Adrenal gland (tissue), 12 donors: ENCODE data around the gene CLASP1. TPM values are rescaled to one million over a fixed set of nuclear protein-coding genes. Genes with fewer than 3 reads are reported as not detected.

ENCODE experiments used
- DNase-seq, 7 donors: peaks; one replicate each; pipeline ENCODE4 v3.0.0-alpha.2; 2019 to 2020
- H3K27ac ChIP-seq, 5 donors: fragments of 200-600 bp; sonication (generic) in 4 of 5; 1 replicate in 3 of 5; 2 replicates in 2 of 5; pipeline versions ENCODE4 v1.5.1 to v1.8.0; 2016 to 2020; ENCODE audit warnings: mild to moderate bottlenecking in 1 of 5
- H3K27me3 ChIP-seq: fragments of 200-600 bp; 2 replicates; pipeline ENCODE4 v1.8.0; 2021
- H3K36me3 ChIP-seq, 2 donors: fragments of 200-600 bp; replicated peaks in 1 of 2; 1 replicate in 1 of 2; 2 replicates in 1 of 2; pipeline versions ENCODE4 v1.5.1 to v1.8.0; 2018 to 2022
- H3K4me1 ChIP-seq, 2 donors: fragments of 200-600 bp; replicated peaks in 1 of 2; 1 replicate in 1 of 2; 2 replicates in 1 of 2; pipeline versions ENCODE4 v1.5.1 to v1.8.0; 2018 to 2021
- H3K4me3 ChIP-seq, 4 donors: fragments of 200-600 bp; sonication (generic) in 3 of 4; one replicate each; pipeline ENCODE4 v1.5.1; 2016 to 2018
- H3K9me3 ChIP-seq, 3 donors: fragments of 200-600 bp; sonication (generic) in 1 of 3; replicated peaks in 1 of 3; 1 replicate in 2 of 3; 2 replicates in 1 of 3; pipeline versions ENCODE4 v1.5.1 to v1.8.0; 2016 to 2021
- POLR2A ChIP-seq, 2 donors: fragments of 450-650 bp; IDR thresholded peaks; one replicate each; pipeline ENCODE4 v1.6.1; 2017; ENCODE audit warnings: antibody characterized with exemption in 2 of 2, mild to moderate bottlenecking in 2 of 2, moderate library complexity in 1 of 2
- whole genome bisulfite sequencing, 4 donors: extraction: QIAGEN DNeasy Blood & Tissue Kit in 2 of 4; methylation state at CpG; one replicate each; pipeline versions ENCODE4 v1.1.5 to v1.1.7; 2013 to 2017; 5-methylcytosine and 5-hydroxymethylcytosine counted together
- intact Hi-C, 2 donors: fragments of 100-400 bp; cut with DNase I; formaldehyde crosslinking; loops; one replicate each; pipeline versions ENCODE4 v1.14.1 to v1.15.0; 2022 to 2023
- polyA plus RNA-seq, 3 donors: library from polyadenylated mRNA; stranded (reverse); fragments of 200-250 nt in 2 of 3; fragments of 350-450 nt in 1 of 3; fragmentation: Illumina TruSeq in 1 of 3; extraction: RNeasy Lipid Tissue Mini Kit (QIAGEN cat#74804) in 1 of 3; gene quantifications; one replicate each; pipeline ENCODE4 v1.2.3, GENCODE V29; 2013 to 2014
- total RNA-seq, 9 donors: library from RNA; depleted of rRNA in 4 of 9; stranded (reverse); fragments of >200 nt in 4 of 9; fragments of 120-200 nt in 1 of 9; fragmentation: NEBNext Ultra II Directional in 1 of 9; extraction: Animal tissue kit (Norgen Biotek cat#: 25700) in 1 of 9; gene quantifications; one replicate each; pipeline versions ENCODE4 v1.1.0 to v1.2.4, GENCODE V29; 2013 to 2023
- TF ChIP-seq, protein P1 (sequence below), 6 experiments: fragments of 450-650 bp in 4 of 6; fragments of 200-600 bp in 2 of 6; sonication (generic) in 1 of 6; IDR thresholded peaks; 1 replicate in 5 of 6; 2 replicates in 1 of 6; pipeline versions ENCODE4 v1.5.1 to v1.8.0; 2016 to 2021; ENCODE audit warnings: antibody characterized with exemption in 6 of 6, mild to moderate bottlenecking in 2 of 6, moderate library complexity in 1 of 6
- donor health status: healthy with polysubstance abuse.
- donor health status: Bipolar disorder and iron deficiency.
- donor health status: DM: yes; HTN: yes; CAD: no.
- donor health status: DM: no; HTN: no; CAD: no.
- donor health status: DM: no; HTN: no; CAD: no.
- donor health status: DM: yes; HTN: yes; CAD: no.

CLASP1 gene
- total and polyA plus RNA-seq, 12 donors, result 14.9 to 66.1 (median 53.4) TPM

DNA sequence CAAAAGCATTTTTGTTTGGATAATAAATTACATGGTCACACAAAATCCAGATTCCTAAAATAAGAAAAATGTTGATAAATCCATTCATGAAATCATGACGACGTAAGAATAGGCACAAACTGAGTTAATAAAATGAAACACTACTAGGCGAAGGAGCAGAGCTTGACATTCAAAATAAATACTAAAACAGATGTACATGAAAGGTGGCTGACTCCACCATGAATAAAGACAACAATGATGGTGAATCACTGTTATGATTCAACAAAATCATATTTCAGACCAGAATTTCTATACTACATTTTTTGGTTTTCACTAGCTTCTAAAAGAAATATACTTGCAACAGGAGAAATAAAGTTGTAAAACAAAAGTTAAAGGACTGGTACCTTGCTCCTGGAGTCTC, 240.6 kb downstream of the CLASP1 start:
- Histone ChIP-seq H3K27me3 (no peaks in the 10 kb centered on the region), H3K9me3 (no peaks in the 10 kb centered on the region), H3K4me1 (peaks cover 6 to 19% of the 10 kb centered on the region in 2 donors), H3K27ac (peak overlapping the region in 1 of 5 donors; percentile 4), H3K36me3 (peaks cover 0 to 38% of the 10 kb centered on the region in 2 donors), H3K4me3 (no peak overlapping the region)
- WGBS, 4 donors, result 81 to 82% (median 82%) methylated on average over 3 of the region's 3 CpGs
- no peak for TF ChIP-seq POLR2A (IDR thresholded peaks at IDR 0.05)
- TF ChIP-seq, protein P1, sequence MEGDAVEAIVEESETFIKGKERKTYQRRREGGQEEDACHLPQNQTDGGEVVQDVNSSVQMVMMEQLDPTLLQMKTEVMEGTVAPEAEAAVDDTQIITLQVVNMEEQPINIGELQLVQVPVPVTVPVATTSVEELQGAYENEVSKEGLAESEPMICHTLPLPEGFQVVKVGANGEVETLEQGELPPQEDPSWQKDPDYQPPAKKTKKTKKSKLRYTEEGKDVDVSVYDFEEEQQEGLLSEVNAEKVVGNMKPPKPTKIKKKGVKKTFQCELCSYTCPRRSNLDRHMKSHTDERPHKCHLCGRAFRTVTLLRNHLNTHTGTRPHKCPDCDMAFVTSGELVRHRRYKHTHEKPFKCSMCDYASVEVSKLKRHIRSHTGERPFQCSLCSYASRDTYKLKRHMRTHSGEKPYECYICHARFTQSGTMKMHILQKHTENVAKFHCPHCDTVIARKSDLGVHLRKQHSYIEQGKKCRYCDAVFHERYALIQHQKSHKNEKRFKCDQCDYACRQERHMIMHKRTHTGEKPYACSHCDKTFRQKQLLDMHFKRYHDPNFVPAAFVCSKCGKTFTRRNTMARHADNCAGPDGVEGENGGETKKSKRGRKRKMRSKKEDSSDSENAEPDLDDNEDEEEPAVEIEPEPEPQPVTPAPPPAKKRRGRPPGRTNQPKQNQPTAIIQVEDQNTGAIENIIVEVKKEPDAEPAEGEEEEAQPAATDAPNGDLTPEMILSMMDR (IDR thresholded peaks at IDR 0.05), result no peak
- no peak for DNase-seq
- intact Hi-C loops, result loop anchor here (10.0 kb wide), 3 partner anchors 116 to 306 kb away; partner anchors contain the start of gene RNU4ATAC (in 1 of the 2)

DNA sequence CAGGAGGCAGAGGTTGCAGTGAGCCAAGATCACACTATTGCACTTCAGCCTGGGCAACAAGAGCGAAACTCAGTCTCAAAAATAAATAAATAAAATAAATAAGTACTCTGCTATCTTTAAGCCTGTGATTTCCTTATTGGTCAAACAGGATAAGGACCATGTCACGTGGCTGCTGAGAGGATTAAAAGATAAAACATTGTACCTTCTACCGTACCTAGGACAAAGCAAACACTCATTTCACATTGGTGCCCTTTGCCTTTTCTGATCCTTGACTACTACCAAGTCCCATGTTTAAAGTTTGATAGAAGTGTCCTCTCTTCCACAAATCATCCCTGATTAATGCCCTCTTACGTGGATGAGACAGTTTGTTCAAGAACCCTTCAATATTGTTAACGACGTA, 244.0 kb downstream of the CLASP1 start:
- Histone ChIP-seq H3K9me3 (no peaks in the 10 kb centered on the region), H3K4me3 (no peak overlapping the region), H3K36me3 (peaks cover 0 to 58% of the 10 kb centered on the region in 2 donors), H3K27ac (no peak overlapping the region), H3K4me1 (peaks cover 2 to 12% of the 10 kb centered on the region in 2 donors), H3K27me3 (no peaks in the 10 kb centered on the region)
- 88 to 95% (median 93%) methylated on average over 6 of the region's 6 CpGs for WGBS, 4 donors
- no peak for DNase-seq
- intact Hi-C loops, result loop anchor here (10.0 kb wide), 3 partner anchors 120 to 310 kb away; partner anchors contain the start of gene RNU4ATAC (in 1 of the 2)
- TF ChIP-seq, protein P1 (IDR thresholded peaks at IDR 0.05), result no peak
- no peak for TF ChIP-seq POLR2A (IDR thresholded peaks at IDR 0.05)

DNA sequence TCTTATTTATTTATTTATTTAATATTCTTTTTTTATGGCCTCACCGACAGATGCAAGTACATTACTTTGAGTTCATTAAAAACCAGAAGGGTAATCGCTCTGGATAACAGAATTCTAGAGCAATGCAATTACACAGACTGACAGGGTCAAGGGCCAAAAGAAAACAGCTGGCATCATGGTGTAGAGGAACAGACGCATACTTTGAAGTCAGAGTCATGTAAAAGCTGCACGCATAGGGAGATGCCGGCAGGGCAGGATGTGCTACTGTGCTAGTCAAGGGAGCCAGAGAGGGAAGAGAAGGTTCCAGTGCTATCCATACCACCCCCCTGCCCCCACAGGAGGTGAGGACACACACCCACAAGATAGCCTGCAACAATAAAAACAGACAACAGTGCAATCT, 249.1 kb downstream of the CLASP1 start:
- Histone ChIP-seq H3K27ac (no peak overlapping the region), H3K4me1 (no peaks in the 10 kb centered on the region), H3K27me3 (no peaks in the 10 kb centered on the region), H3K4me3 (no peak overlapping the region), H3K36me3 (peaks cover 0 to 50% of the 10 kb centered on the region in 2 donors), H3K9me3 (no peaks in the 10 kb centered on the region)
- intact Hi-C loops, result loop anchor here (10.0 kb wide), 3 partner anchors 125 to 315 kb away; partner anchors contain the start of gene RNU4ATAC (in 1 of the 2)
- 81 to 91% (median 87%) methylated on average over 5 of the region's 5 CpGs for WGBS, 4 donors
- no peak for DNase-seq
- TF ChIP-seq, protein P1 (IDR thresholded peaks at IDR 0.05), result no peak

DNA sequence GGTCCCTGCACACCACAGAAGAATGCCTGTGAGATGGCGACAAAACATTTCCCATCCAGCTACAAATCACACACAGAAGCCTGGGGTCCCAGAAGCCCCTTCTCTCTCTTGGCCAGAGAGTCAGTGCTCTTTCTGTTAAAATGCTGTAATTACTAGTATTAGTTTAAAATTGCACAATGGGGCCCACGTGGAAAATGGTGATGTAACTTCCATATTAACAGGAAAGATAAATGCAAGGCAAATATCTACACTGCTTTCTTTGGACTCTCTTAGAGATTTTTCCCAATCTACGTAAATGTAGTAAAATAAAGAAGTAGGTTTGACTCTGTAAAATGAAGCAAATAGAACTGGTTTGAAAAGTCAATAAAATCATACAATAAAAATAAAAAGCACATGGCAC, 250.4 kb downstream of the CLASP1 start:
- no peak for TF ChIP-seq POLR2A (IDR thresholded peaks at IDR 0.05)
- TF ChIP-seq, protein P1 (IDR thresholded peaks at IDR 0.05), result no peak
- intact Hi-C loops, result no loop called here
- DNase-seq, result no peak
- H3K9me3 ChIP-seq, result no peaks in the 10 kb centered on the region
- no peak overlapping the region for H3K4me3 ChIP-seq
- H3K4me1 ChIP-seq, result no peaks in the 10 kb centered on the region
- H3K27ac ChIP-seq, result no peak overlapping the region
- no peaks in the 10 kb centered on the region for H3K27me3 ChIP-seq
- H3K36me3 ChIP-seq, result peaks cover 0 to 39% of the 10 kb centered on the region in 2 donors
- WGBS, 4 donors, result 77 to 84% (median 81%) methylated on average over 3 of the region's 3 CpGs
